Kidney (tissue), 14 donors: ENCODE data around the gene SPECC1L. TPM values are rescaled to one million over a fixed set of nuclear protein-coding genes. Genes with fewer than 3 reads are reported as not detected.
A peak's percentile ranks its signal among the peaks of the same experiment; 100 is the strongest.
"Not testable (repeated sequence)": the region's sequence is repeated elsewhere in the genome, so short reads cannot be mapped to it uniquely, and the experiment has no call there.

ENCODE experiments used
- DNase-seq, 5 donors: peaks; one replicate each; pipeline ENCODE4 v3.0.0-alpha.2; 2013 to 2020
- FAIRE-seq: peaks from 2 replicates; lab custom pipeline; 2012; peaks lifted over from hg19 to GRCh38; lab: Jason Lieb, UNC
- H3K27ac ChIP-seq, 2 donors: one replicate each; pipeline ENCODE4 v1.7.0; 2013; ENCODE audit warnings: low read depth in 2 of 2, low read length in 2 of 2, inconsistent platforms in 1 of 2
- H3K27me3 ChIP-seq: one replicate; pipeline ENCODE4 v1.7.1; 2013; ENCODE audit warnings: low read length, inconsistent platforms; ENCODE audit not compliant: control insufficient read depth, insufficient read depth
- H3K36me3 ChIP-seq, 3 donors: one replicate each; pipeline versions ENCODE4 v1.7.0 to v1.7.1; 2013; ENCODE audit warnings: low read length in 3 of 3, control low read depth in 1 of 3, inconsistent platforms in 1 of 3; ENCODE audit not compliant: insufficient read depth in 3 of 3, control insufficient read depth in 2 of 3
- H3K4me1 ChIP-seq, 3 donors: one replicate each; pipeline versions ENCODE4 v1.7.0 to v1.7.1; 2013; ENCODE audit warnings: low read length in 3 of 3, inconsistent platforms in 1 of 3, low read depth in 1 of 3; ENCODE audit not compliant: control insufficient read depth in 2 of 3, insufficient read depth in 2 of 3
- H3K4me3 ChIP-seq, 3 donors: one replicate each; pipeline versions ENCODE4 v1.7.0 to v1.8.1; 2013; ENCODE audit warnings: low read length in 3 of 3, control low read depth in 1 of 3, inconsistent platforms in 1 of 3
- H3K9ac ChIP-seq, 3 donors: one replicate each; pipeline versions ENCODE4 v1.7.0 to v1.7.1; 2013; ENCODE audit warnings: low read length in 3 of 3, control low read depth in 1 of 3, inconsistent platforms in 1 of 3
- H3K9me3 ChIP-seq, 3 donors: one replicate each; pipeline versions ENCODE4 v1.7.0 to v1.7.1; 2013; ENCODE audit warnings: low read length in 3 of 3, control low read depth in 1 of 3, inconsistent platforms in 1 of 3; ENCODE audit not compliant: control insufficient read depth in 2 of 3, insufficient read depth in 1 of 3
- CTCF ChIP-seq: IDR thresholded peaks from 3 replicates; pipeline ENCODE4 v1.5.1; 2012; ENCODE audit warnings: mild to moderate bottlenecking, moderate library complexity, borderline replicate concordance; ENCODE audit not compliant: insufficient read depth; ENCODE audit errors: extremely low read depth
- intact Hi-C: fragments of 100-400 bp; cut with DNase I; formaldehyde crosslinking; loops from one replicate; pipeline ENCODE4 v1.11.1; 2022
- polyA plus RNA-seq: library from polyadenylated mRNA; stranded (reverse); fragments of 350-450 nt; fragmentation: Illumina TruSeq; extraction: RNeasy Lipid Tissue Mini Kit (QIAGEN cat#74804); gene quantifications from one replicate; pipeline ENCODE4 v1.2.3, GENCODE V29; 2014; ENCODE audit warnings: low read depth, low replicate concordance; ENCODE audit not compliant: insufficient read depth
- total RNA-seq: library from RNA; stranded (reverse); fragmentation: NEBNext Ultra II Directional; extraction: Animal tissue kit (Norgen Biotek cat#: 25700); gene quantifications from one replicate; pipeline ENCODE4 v1.2.1, GENCODE V29; 2021
- donor health status: control.
- donor health status: control.
- donor health status: control.
- donor health status: control.
- donor health status: control.
- donor health status: DM: yes; HTN: yes; CAD: no.
- donor health status: Normal renal cell carcinoma (clear cell type).

SPECC1L gene
- total and polyA plus RNA-seq, 2 donors from 2014 or later: 11.1 to 65.8 TPM

DNA sequence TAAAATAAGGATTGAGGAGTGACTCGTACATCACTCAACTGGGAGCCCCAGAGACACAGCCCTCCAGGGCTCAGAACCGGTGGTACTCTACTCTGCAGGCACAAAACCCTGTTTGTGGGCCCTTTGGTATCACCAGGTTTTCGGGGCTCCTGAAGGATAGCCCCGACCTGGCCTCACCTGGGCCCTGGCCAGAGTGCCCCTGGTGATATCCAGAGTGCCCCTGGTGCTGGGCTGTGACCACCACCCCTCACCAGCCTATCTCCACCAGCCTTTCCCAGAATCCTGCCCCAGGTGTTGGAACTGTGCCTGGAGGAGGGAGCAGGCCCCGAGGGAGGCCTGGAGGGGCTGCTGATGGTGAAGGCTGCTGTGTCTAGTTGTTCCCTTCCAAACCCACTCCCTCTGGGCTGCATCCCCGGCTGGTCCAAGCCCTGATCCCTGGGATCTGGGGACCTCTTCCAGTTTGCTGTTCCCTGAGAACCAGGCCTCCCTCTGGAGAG is 23.6 kb upstream of the SPECC1L start:
- intact Hi-C loops: no loop called here
- no peak for FAIRE-seq
- H3K4me3 ChIP-seq: no peak overlapping the region

GRCh38 chr22:24247564-24248344 is 22.9 kb upstream of the SPECC1L start:
- H3K9ac ChIP-seq: no peak overlapping the region
- FAIRE-seq (no peak), DNase-seq (peak; percentile 82 to 98 (median 86))
- H3K36me3 ChIP-seq: no peaks in the 10 kb centered on the region
- no peaks in the 10 kb centered on the region for H3K9me3 ChIP-seq
- H3K4me3 ChIP-seq: no peak overlapping the region
- TF ChIP-seq CTCF: peak; percentile 90
- H3K4me1 ChIP-seq: peaks cover 0 to 11% (median 5%) of the 10 kb centered on the region in 3 donors
- no peak overlapping the region for H3K27ac ChIP-seq
- H3K27me3 ChIP-seq: no peaks in the 10 kb centered on the region
- intact Hi-C loops: no loop called here

More for the DNA sequence above, 23.6 kb upstream of the SPECC1L start:
- DNase-seq: no peak
- Histone ChIP-seq H3K9me3 (no peaks in the 10 kb centered on the region), H3K9ac (no peak overlapping the region), H3K27me3 (no peaks in the 10 kb centered on the region), H3K27ac (peak overlapping the region; percentile 48 to 71), H3K4me1 (peaks cover 0 to 11% (median 5%) of the 10 kb centered on the region in 3 donors), H3K36me3 (no peaks in the 10 kb centered on the region)
- no peak for TF ChIP-seq CTCF

DNA sequence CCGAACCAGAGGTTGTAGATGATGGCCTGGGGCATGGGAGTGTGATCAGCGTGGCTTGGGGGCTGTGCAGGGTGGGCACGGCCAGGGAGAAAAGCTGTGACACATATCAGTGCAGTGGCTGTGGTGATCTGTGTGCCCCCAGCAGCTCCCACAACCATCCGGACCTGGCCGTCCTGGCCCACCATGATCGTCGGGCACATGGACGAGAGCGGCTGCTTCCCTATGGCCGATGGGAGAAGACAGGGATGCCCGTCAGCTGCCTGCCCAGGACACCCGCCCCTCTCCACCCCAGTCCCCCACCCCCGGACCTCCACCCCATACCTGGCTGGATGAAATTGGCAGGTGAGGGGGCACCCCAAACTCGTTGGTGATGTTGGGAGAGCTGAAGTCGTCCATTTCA is 22.0 kb upstream of the SPECC1L start:
- H3K9ac ChIP-seq, H3K36me3 ChIP-seq, intact Hi-C loops, FAIRE-seq, DNase-seq, H3K27ac ChIP-seq, H3K27me3 ChIP-seq, H3K9me3 ChIP-seq, H3K4me1 ChIP-seq, H3K4me3 ChIP-seq: not testable (repeated sequence)

- H3K4me3 ChIP-seq, H3K9me3 ChIP-seq, intact Hi-C loops, H3K27me3 ChIP-seq, DNase-seq, H3K36me3 ChIP-seq, H3K4me1 ChIP-seq, H3K27ac ChIP-seq, FAIRE-seq, H3K9ac ChIP-seq: not testable (repeated sequence)
Observed at GRCh38 chr22:24249413-24249812, 21.2 kb upstream of the SPECC1L start.

DNA sequence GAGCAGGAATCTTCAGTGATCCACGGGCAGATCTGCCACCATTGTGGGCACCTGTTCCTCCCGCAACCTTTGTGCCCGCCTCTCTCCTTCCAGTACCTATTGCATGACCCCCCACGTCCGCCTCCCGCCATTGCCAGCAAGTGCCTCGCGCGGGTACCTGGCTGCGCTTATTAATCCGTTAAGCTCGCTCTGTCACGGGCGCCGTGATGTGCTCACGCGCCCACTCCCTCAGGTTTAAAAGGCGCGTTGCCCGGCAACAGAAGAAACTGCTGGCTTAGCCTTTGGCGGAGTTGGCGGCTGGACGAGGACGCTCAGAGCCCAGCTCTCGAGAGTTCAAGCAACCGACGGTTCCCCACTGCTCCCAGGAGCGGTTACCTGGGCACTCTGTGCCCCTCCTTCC is 19.3 kb upstream of the SPECC1L start:
- H3K4me1 ChIP-seq, H3K4me3 ChIP-seq, H3K27ac ChIP-seq, intact Hi-C loops, FAIRE-seq, H3K9me3 ChIP-seq, H3K36me3 ChIP-seq, DNase-seq, H3K27me3 ChIP-seq, H3K9ac ChIP-seq: not testable (repeated sequence)

GRCh38 chr22:24253126-24253525 is 17.5 kb upstream of the SPECC1L start:
- H3K4me1 ChIP-seq, H3K27ac ChIP-seq, H3K9me3 ChIP-seq, FAIRE-seq, H3K27me3 ChIP-seq, intact Hi-C loops, H3K36me3 ChIP-seq, H3K9ac ChIP-seq, H3K4me3 ChIP-seq: not testable (repeated sequence)
- peak in 1 of 5 donors; percentile 6 for DNase-seq

DNA sequence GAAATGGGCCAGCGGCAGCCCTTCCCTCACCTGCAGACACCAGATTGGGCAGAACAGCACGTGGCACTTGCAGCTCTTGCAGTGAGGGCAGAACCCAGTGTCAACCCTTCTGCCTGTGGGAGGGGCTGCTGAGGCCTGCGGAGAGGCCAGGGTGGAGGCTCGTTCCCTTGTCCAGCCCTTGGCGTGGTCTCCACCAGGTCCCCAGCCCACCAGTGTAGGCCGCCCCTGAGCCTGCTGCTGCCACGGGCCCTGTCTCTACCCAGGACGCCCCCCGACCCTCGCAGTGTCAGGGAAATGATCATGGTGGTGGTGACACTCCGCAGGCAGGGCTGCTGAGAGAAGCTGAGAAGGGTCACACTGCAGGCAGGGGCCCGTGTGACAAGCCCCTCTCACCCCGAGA is 14.5 kb upstream of the SPECC1L start:
- H3K9ac ChIP-seq, H3K4me1 ChIP-seq, H3K4me3 ChIP-seq, H3K27me3 ChIP-seq, H3K27ac ChIP-seq, FAIRE-seq, H3K36me3 ChIP-seq, intact Hi-C loops, H3K9me3 ChIP-seq: not testable (repeated sequence)
- DNase-seq: peak in 1 of 5 donors; percentile 71
